ENCODE measurements around the gene CTPS2.

The CTPS2 gene

DNA sequence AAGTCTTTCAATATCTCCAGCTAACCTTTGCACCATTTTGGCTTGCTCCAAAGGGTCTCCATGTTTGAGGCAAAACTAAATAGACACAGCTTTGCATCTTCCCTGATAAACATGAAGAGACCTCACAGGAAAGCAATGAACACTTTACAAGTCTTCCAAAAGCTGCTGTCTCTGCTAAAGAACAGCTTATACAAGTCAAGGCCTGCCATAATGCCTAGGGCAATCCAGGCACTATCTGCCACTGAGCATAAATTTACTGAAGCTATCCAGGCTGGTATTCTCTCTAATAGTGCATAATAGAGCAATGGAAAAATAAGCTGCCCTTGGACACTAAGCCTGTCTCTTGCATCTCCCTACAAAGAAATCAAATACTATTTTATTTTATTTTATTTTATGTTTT, 122.6 kb downstream of the CTPS2 start:
- H3K27me3 ChIP-seq (ENCODE audit: control insufficient read depth in 3 of 3, insufficient read depth in 3 of 3, low read depth in 1 of 3, low read length in 3 of 3), result no peaks in the 10 kb centered on the region
- H3K36me3 ChIP-seq (replicated peaks in 1 of 2; ENCODE audit: control insufficient read depth in 2 of 2, insufficient read depth in 2 of 2, low read length in 2 of 2), result peaks cover 0 to 42% of the 10 kb centered on the region in 2 donors
- H4K91ac ChIP-seq (ENCODE audit: low read depth, low read length, poor library complexity), result no peak overlapping the region
- H3K27ac ChIP-seq (replicated peaks; ENCODE audit: low read length), result no peak overlapping the region
- no peak overlapping the region for H2BK120ac ChIP-seq (ENCODE audit: low read depth, low read length)
- H3K4me2 ChIP-seq (ENCODE audit: insufficient read depth, low read length, poor library complexity, severe bottlenecking), result no peak overlapping the region
- no peak overlapping the region for H3K4ac ChIP-seq (ENCODE audit: low read length)
- no peak overlapping the region for H4K8ac ChIP-seq (ENCODE audit: low read depth, low read length)
- H3K79me1 ChIP-seq (ENCODE audit: low read depth, low read length), result no peaks in the 10 kb centered on the region
- no peak overlapping the region for H2BK5ac ChIP-seq (ENCODE audit: low read length)
- peaks cover 0 to 4% of the 10 kb centered on the region in 2 donors for H3K9me3 ChIP-seq (replicated peaks in 1 of 2; ENCODE audit: control insufficient read depth in 2 of 2, insufficient read depth in 1 of 2, low read depth in 1 of 2, low read length in 2 of 2)
- H3K4me1 ChIP-seq (ENCODE audit: control insufficient read depth in 2 of 2, insufficient read depth in 1 of 2, low read depth in 1 of 2, low read length in 2 of 2), result no peaks in the 10 kb centered on the region
- no peak overlapping the region for H3K18ac ChIP-seq (ENCODE audit: low read length)
- no peak overlapping the region for H2AK5ac ChIP-seq (ENCODE audit: low read depth, low read length)
- no peak overlapping the region for H2AFZ ChIP-seq (ENCODE audit: low read length)
- no peak overlapping the region for H3K9ac ChIP-seq (ENCODE audit: low read depth, low read length, poor library complexity)
- no peak overlapping the region for H3K23ac ChIP-seq (ENCODE audit: low read depth, low read length, poor library complexity)
- DNase-seq (ENCODE audit: low spot score), result no peak
- H2BK15ac ChIP-seq (ENCODE audit: low read length), result no peak overlapping the region
- no peak overlapping the region for H2BK12ac ChIP-seq (ENCODE audit: low read length)
- H3K4me3 ChIP-seq (ENCODE audit: low read length in 2 of 2), result no peak overlapping the region
- no peak overlapping the region for H3K14ac ChIP-seq (ENCODE audit: low read length)

DNA sequence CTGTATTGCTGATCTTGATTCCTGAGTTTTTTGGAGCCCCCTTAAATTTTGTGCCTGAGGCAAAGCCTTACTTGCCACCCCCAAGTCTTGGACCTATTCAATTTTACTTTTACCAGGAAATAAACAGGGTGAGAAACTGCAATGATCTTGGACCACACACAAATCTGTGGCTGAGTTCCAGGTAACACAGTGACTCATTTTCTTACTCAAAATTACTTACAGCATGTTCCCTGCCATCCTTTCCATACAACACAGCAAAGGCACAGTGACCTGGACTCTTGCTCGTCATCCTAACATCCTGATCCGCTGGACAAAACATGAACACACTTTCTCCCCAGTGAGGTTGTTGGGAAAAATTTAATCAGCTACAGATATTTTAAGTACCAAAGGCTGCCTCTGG, 123.3 kb downstream of the CTPS2 start:
- no peak overlapping the region for H2BK15ac ChIP-seq (ENCODE audit: low read length)
- H2BK12ac ChIP-seq (ENCODE audit: low read length), result no peak overlapping the region
- H3K27me3 ChIP-seq (ENCODE audit: control insufficient read depth in 3 of 3, insufficient read depth in 3 of 3, low read depth in 1 of 3, low read length in 3 of 3), result no peaks in the 10 kb centered on the region
- no peak overlapping the region for H3K4me3 ChIP-seq (ENCODE audit: low read length in 2 of 2)
- no peak overlapping the region for H2AK5ac ChIP-seq (ENCODE audit: low read depth, low read length)
- no peak overlapping the region for H3K23ac ChIP-seq (ENCODE audit: low read depth, low read length, poor library complexity)
- no peak overlapping the region for H3K9ac ChIP-seq (ENCODE audit: low read depth, low read length, poor library complexity)
- no peaks in the 10 kb centered on the region for H3K79me1 ChIP-seq (ENCODE audit: low read depth, low read length)
- no peak overlapping the region for H2BK120ac ChIP-seq (ENCODE audit: low read depth, low read length)
- H2BK5ac ChIP-seq (ENCODE audit: low read length), result no peak overlapping the region
- H3K4me1 ChIP-seq (ENCODE audit: control insufficient read depth in 2 of 2, insufficient read depth in 1 of 2, low read depth in 1 of 2, low read length in 2 of 2), result no peaks in the 10 kb centered on the region
- DNase-seq (ENCODE audit: low spot score), result no peak
- H3K27ac ChIP-seq (replicated peaks; ENCODE audit: low read length), result no peak overlapping the region
- no peak overlapping the region for H3K18ac ChIP-seq (ENCODE audit: low read length)
- H3K14ac ChIP-seq (ENCODE audit: low read length), result no peak overlapping the region
- no peak overlapping the region for H4K91ac ChIP-seq (ENCODE audit: low read depth, low read length, poor library complexity)
- H3K4me2 ChIP-seq (ENCODE audit: insufficient read depth, low read length, poor library complexity, severe bottlenecking), result no peak overlapping the region
- no peak overlapping the region for H2AFZ ChIP-seq (ENCODE audit: low read length)
- no peak overlapping the region for H4K8ac ChIP-seq (ENCODE audit: low read depth, low read length)
- peaks cover 0 to 4% of the 10 kb centered on the region in 2 donors for H3K9me3 ChIP-seq (replicated peaks in 1 of 2; ENCODE audit: control insufficient read depth in 2 of 2, insufficient read depth in 1 of 2, low read depth in 1 of 2, low read length in 2 of 2)
- no CpG with 5 or more reads among the region's 2 CpGs for WGBS, 2 donors (ENCODE audit: extremely low coverage in 2 of 2, insufficient read length in 2 of 2, insufficient replicate concordance in 1 of 2)
- H3K36me3 ChIP-seq (replicated peaks in 1 of 2; ENCODE audit: control insufficient read depth in 2 of 2, insufficient read depth in 2 of 2, low read length in 2 of 2), result peaks cover 0 to 42% of the 10 kb centered on the region in 2 donors
- no peak overlapping the region for H3K4ac ChIP-seq (ENCODE audit: low read length)

DNA sequence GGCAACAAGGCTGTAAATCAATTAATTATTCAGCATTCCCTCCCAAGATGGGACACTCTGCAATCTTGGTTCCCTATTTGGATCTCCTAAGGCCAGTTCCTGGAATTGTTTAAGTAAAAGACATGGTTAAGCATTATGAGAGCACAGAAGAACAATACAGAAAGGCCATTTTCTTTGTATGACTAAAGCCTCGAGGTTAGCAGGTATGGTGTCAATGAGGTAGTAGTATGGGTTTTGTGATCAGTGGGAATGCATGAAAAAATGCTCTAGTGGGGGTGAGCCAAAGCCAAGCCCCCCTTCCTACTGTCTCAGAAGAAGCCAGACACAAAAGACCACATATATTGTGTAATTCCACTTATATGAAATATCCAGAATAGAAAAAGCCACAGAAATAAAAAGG, 124.2 kb downstream of the CTPS2 start:
- Histone ChIP-seq H3K4me1 (ENCODE audit: control insufficient read depth in 2 of 2, insufficient read depth in 1 of 2, low read depth in 1 of 2, low read length in 2 of 2) (no peaks in the 10 kb centered on the region), H3K4me2 (ENCODE audit: insufficient read depth, low read length, poor library complexity, severe bottlenecking) (no peak overlapping the region), H3K23ac (ENCODE audit: low read depth, low read length, poor library complexity) (no peak overlapping the region), H4K91ac (ENCODE audit: low read depth, low read length, poor library complexity) (no peak overlapping the region), H3K27ac (replicated peaks; ENCODE audit: low read length) (no peak overlapping the region), H2BK12ac (ENCODE audit: low read length) (no peak overlapping the region), H2BK120ac (ENCODE audit: low read depth, low read length) (no peak overlapping the region), H3K4me3 (ENCODE audit: low read length in 2 of 2) (no peak overlapping the region), H2BK15ac (ENCODE audit: low read length) (no peak overlapping the region), H2AFZ (ENCODE audit: low read length) (no peak overlapping the region), H3K4ac (ENCODE audit: low read length) (no peak overlapping the region), H4K8ac (ENCODE audit: low read depth, low read length) (no peak overlapping the region), H2BK5ac (ENCODE audit: low read length) (no peak overlapping the region), H3K9ac (ENCODE audit: low read depth, low read length, poor library complexity) (no peak overlapping the region), H3K14ac (ENCODE audit: low read length) (no peak overlapping the region), H3K27me3 (ENCODE audit: control insufficient read depth in 3 of 3, insufficient read depth in 3 of 3, low read depth in 1 of 3, low read length in 3 of 3) (no peaks in the 10 kb centered on the region), H3K9me3 (replicated peaks in 1 of 2; ENCODE audit: control insufficient read depth in 2 of 2, insufficient read depth in 1 of 2, low read depth in 1 of 2, low read length in 2 of 2) (peaks cover 0 to 4% of the 10 kb centered on the region in 2 donors), H3K79me1 (ENCODE audit: low read depth, low read length) (no peaks in the 10 kb centered on the region), H3K18ac (ENCODE audit: low read length) (no peak overlapping the region), H2AK5ac (ENCODE audit: low read depth, low read length) (no peak overlapping the region), H3K36me3 (replicated peaks in 1 of 2; ENCODE audit: control insufficient read depth in 2 of 2, insufficient read depth in 2 of 2, low read length in 2 of 2) (peaks cover 0 to 40% of the 10 kb centered on the region in 2 donors)
- no CpG with 5 or more reads among the region's 1 CpG for WGBS, 2 donors (ENCODE audit: extremely low coverage in 2 of 2, insufficient read length in 2 of 2, insufficient replicate concordance in 1 of 2)
- no peak for DNase-seq (ENCODE audit: low spot score)

DNA sequence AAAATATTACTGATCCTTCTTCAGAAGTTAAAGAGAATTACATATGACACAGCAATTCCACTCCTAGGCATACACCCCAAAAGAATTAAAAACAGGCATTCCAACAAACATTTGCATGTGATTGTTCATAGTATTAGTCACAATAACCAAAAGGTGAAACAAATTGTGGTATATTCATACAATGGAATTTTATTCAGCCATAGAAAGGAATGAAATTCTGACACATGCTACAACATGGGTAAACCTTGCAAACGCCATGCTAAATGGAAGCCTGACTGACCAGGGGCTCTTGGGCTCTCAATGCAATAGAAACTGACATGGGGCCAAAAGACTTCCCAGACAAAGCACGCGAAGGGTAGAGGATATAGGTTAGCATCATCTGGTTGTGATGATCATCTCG, 124.6 kb downstream of the CTPS2 start:
- Histone ChIP-seq H3K14ac (ENCODE audit: low read length) (no peak overlapping the region), H3K4me2 (ENCODE audit: insufficient read depth, low read length, poor library complexity, severe bottlenecking) (no peak overlapping the region)
- no peak for DNase-seq (ENCODE audit: low spot score)

More for the DNA sequence above, 124.6 kb downstream of the CTPS2 start:
- no peak overlapping the region for H4K8ac ChIP-seq (ENCODE audit: low read depth, low read length)
- no peak overlapping the region for H3K4me3 ChIP-seq (ENCODE audit: low read length in 2 of 2)
- H3K23ac ChIP-seq (ENCODE audit: low read depth, low read length, poor library complexity), result no peak overlapping the region
- no CpG with 5 or more reads among the region's 4 CpGs for WGBS, 2 donors (ENCODE audit: extremely low coverage in 2 of 2, insufficient read length in 2 of 2, insufficient replicate concordance in 1 of 2)
- H3K18ac ChIP-seq (ENCODE audit: low read length), result no peak overlapping the region
- no peak overlapping the region for H4K91ac ChIP-seq (ENCODE audit: low read depth, low read length, poor library complexity)
- no peak overlapping the region for H2AFZ ChIP-seq (ENCODE audit: low read length)
- no peaks in the 10 kb centered on the region for H3K79me1 ChIP-seq (ENCODE audit: low read depth, low read length)
- H3K4ac ChIP-seq (ENCODE audit: low read length), result no peak overlapping the region
- H2BK120ac ChIP-seq (ENCODE audit: low read depth, low read length), result no peak overlapping the region
- H3K9me3 ChIP-seq (replicated peaks in 1 of 2; ENCODE audit: control insufficient read depth in 2 of 2, insufficient read depth in 1 of 2, low read depth in 1 of 2, low read length in 2 of 2), result peaks cover 0 to 4% of the 10 kb centered on the region in 2 donors
- no peak overlapping the region for H3K27ac ChIP-seq (replicated peaks; ENCODE audit: low read length)
- H2BK5ac ChIP-seq (ENCODE audit: low read length), result no peak overlapping the region
- peaks cover 0 to 40% of the 10 kb centered on the region in 2 donors for H3K36me3 ChIP-seq (replicated peaks in 1 of 2; ENCODE audit: control insufficient read depth in 2 of 2, insufficient read depth in 2 of 2, low read length in 2 of 2)
- no peak overlapping the region for H2BK12ac ChIP-seq (ENCODE audit: low read length)
- no peak overlapping the region for H2AK5ac ChIP-seq (ENCODE audit: low read depth, low read length)
- no peak overlapping the region for H2BK15ac ChIP-seq (ENCODE audit: low read length)
- no peaks in the 10 kb centered on the region for H3K27me3 ChIP-seq (ENCODE audit: control insufficient read depth in 3 of 3, insufficient read depth in 3 of 3, low read depth in 1 of 3, low read length in 3 of 3)
- H3K9ac ChIP-seq (ENCODE audit: low read depth, low read length, poor library complexity), result no peak overlapping the region
- H3K4me1 ChIP-seq (ENCODE audit: control insufficient read depth in 2 of 2, insufficient read depth in 1 of 2, low read depth in 1 of 2, low read length in 2 of 2), result no peaks in the 10 kb centered on the region

Measured in neuronal stem cell (in vitro differentiated cells).